Type B pancreatic cell (in vitro differentiated cells): Measurements from ENCODE around the gene LRRC40. TPM values are rescaled to one million over a fixed set of nuclear protein-coding genes. Genes with fewer than 3 reads are reported as not detected.

ENCODE experiments used
- DNase-seq: peaks from one replicate; pipeline ENCODE4 v3.0.0; 2021; ENCODE audit warnings: mixed read lengths; ENCODE audit not compliant: unreplicated experiment; ENCODE audit errors: extremely low spot score
- H3K27ac Mint-ChIP-seq: 2 replicates; pipeline ENCODE4 v1.8.0; 2021; ENCODE audit warnings: mild to moderate bottlenecking, mixed read lengths
- H3K27me3 Mint-ChIP-seq: 2 replicates; pipeline ENCODE4 v1.8.0; 2021; ENCODE audit warnings: mixed read lengths
- H3K36me3 Mint-ChIP-seq: 2 replicates; pipeline ENCODE4 v1.8.0; 2021; ENCODE audit warnings: mixed read lengths
- H3K4me1 Mint-ChIP-seq: one replicate; pipeline ENCODE4 v1.8.0; 2021; ENCODE audit warnings: mixed read lengths; ENCODE audit not compliant: unreplicated experiment
- H3K4me3 Mint-ChIP-seq: 2 replicates; pipeline ENCODE4 v1.8.0; 2021; ENCODE audit warnings: mild to moderate bottlenecking, mixed read lengths
- H3K9me3 Mint-ChIP-seq: 2 replicates; pipeline ENCODE4 v1.8.0; 2021; ENCODE audit warnings: mixed read lengths
- CTCF ChIP-seq: fragments of 200-600 bp; sonication (generic); conservative IDR thresholded peaks from 2 replicates; pipeline ENCODE4 v1.5.0; 2021; ENCODE audit warnings: antibody characterized with exemption, mild to moderate bottlenecking
- total RNA-seq: library from RNA; stranded (reverse); gene quantifications from 2 replicates; pipeline ENCODE4 v1.2.1, GENCODE V29; 2021; ENCODE audit warnings: low replicate concordance

Gene LRRC40
- total RNA-seq, 1 donor from 2014 or later, result 18.9 TPM

- Mint-ChIP-seq H3K27ac (no peak overlapping the region), H3K9me3 (no peaks in the 10 kb centered on the region), H3K4me1 (no peaks in the 10 kb centered on the region), H3K4me3 (no peak overlapping the region), H3K36me3 (no peaks in the 10 kb centered on the region), H3K27me3 (no peaks in the 10 kb centered on the region)
- no peak for DNase-seq
- no peak for TF ChIP-seq CTCF
These were observed 104.1 kb downstream of the LRRC40 start for GRCh38 chr1:70101231-70101630.

Other genes starting within 250 kb of the LRRC40 start
- 158 and 217 TPM in 2 replicates for gene SRSF11, start 15.8 kb upstream of the LRRC40 start, total RNA-seq
- gene ANKRD13C, start 149.1 kb upstream of the LRRC40 start, total RNA-seq, result 21.9 and 24.6 TPM in 2 replicates
- 8.7 and 10.1 TPM in 2 replicates for gene CTH, start 205.7 kb upstream of the LRRC40 start, total RNA-seq